Ascending aorta (tissue), 2 donors: ENCODE measurements around the gene TUFT1. TPM values are rescaled to one million over a fixed set of nuclear protein-coding genes. Genes with fewer than 3 reads are reported as not detected.

Source experiments
- DNase-seq, 2 donors: peaks; one replicate each; pipeline ENCODE4 v3.0.0-alpha.2; 2019; ENCODE audit warnings: low spot score in 2 of 2
- H3K27ac ChIP-seq, 2 donors: fragments of 200-600 bp; sonication (generic); one replicate each; pipeline ENCODE4 v1.5.1; 2016 to 2017; ENCODE audit warnings: mild to moderate bottlenecking in 1 of 2
- H3K27me3 ChIP-seq: fragments of 200-600 bp; sonication (generic); one replicate; pipeline ENCODE4 v1.5.1; 2017
- H3K36me3 ChIP-seq, 2 donors: fragments of 200-600 bp; sonication (generic); one replicate each; pipeline ENCODE4 v1.5.1; 2016
- H3K4me1 ChIP-seq, 2 donors: fragments of 200-600 bp; sonication (generic); one replicate each; pipeline ENCODE4 v1.5.1; 2016 to 2017; ENCODE audit warnings: mild to moderate bottlenecking in 1 of 2
- H3K4me3 ChIP-seq, 2 donors: fragments of 200-600 bp; sonication (generic); one replicate each; pipeline ENCODE4 v1.5.1; 2016 to 2017; ENCODE audit warnings: mild to moderate bottlenecking in 1 of 2
- H3K9me3 ChIP-seq, 2 donors: fragments of 200-600 bp; sonication (generic); one replicate each; pipeline ENCODE4 v1.5.1; 2016
- CTCF ChIP-seq, 3 experiments: fragments of 200-600 bp in 2 of 3; fragments of 450-650 bp in 1 of 3; sonication (generic) in 2 of 3; IDR thresholded peaks; one replicate each; pipeline ENCODE4 v1.5.1; 2016 to 2019; ENCODE audit warnings: antibody characterized with exemption in 3 of 3, mild to moderate bottlenecking in 1 of 3, moderate library complexity in 1 of 3
- intact Hi-C: fragments of 100-400 bp; cut with DNase I; formaldehyde crosslinking; loops from one replicate; pipeline ENCODE4 v1.15.1; 2023
- total RNA-seq: library from RNA; depleted of rRNA; stranded (reverse); fragments of >200 nt; gene quantifications from one replicate; pipeline ENCODE4 v1.1.0, GENCODE V29; 2016

Gene TUFT1
- total RNA-seq, 1 donor from 2014 or later = 2.3 TPM

- no peak for TF ChIP-seq CTCF (IDR thresholded peaks at IDR 0.05)
- Histone ChIP-seq H3K9me3 (no peaks in the 10 kb centered on the region), H3K4me1 (peaks cover 0 to 13% of the 10 kb centered on the region in 2 donors), H3K36me3 (no peaks in the 10 kb centered on the region), H3K27ac (no peak overlapping the region), H3K27me3 (no peaks in the 10 kb centered on the region), H3K4me3 (no peak overlapping the region)
- DNase-seq = no peak
- intact Hi-C loops = loop anchor here (5.0 kb wide), 1 partner anchor 71 kb away; no protein-coding TSS in a partner anchor
Observed at GRCh38 chr1:151512801-151513625, 27.1 kb upstream of the TUFT1 start.

- no peak for DNase-seq
- no peaks in the 10 kb centered on the region for H3K27me3 ChIP-seq
- no peak overlapping the region for H3K27ac ChIP-seq
- no peak for TF ChIP-seq CTCF (IDR thresholded peaks at IDR 0.05)
- H3K4me3 ChIP-seq = no peak overlapping the region
- no peaks in the 10 kb centered on the region for H3K36me3 ChIP-seq
- no peaks in the 10 kb centered on the region for H3K9me3 ChIP-seq
- intact Hi-C loops = loop anchor here (5.0 kb wide), 1 partner anchor 71 kb away; no protein-coding TSS in a partner anchor
- H3K4me1 ChIP-seq = peaks cover 0 to 13% of the 10 kb centered on the region in 2 donors
Observed at GRCh38 chr1:151513626-151514121, 26.4 kb upstream of the TUFT1 start.

- Histone ChIP-seq H3K36me3 (no peaks in the 10 kb centered on the region), H3K27me3 (no peaks in the 10 kb centered on the region), H3K9me3 (no peaks in the 10 kb centered on the region), H3K4me1 (peaks cover 0 to 13% of the 10 kb centered on the region in 2 donors), H3K4me3 (no peak overlapping the region), H3K27ac (no peak overlapping the region)
- no peak for DNase-seq
- intact Hi-C loops = loop anchor here (5.0 kb wide), 1 partner anchor 72 kb away; no protein-coding TSS in a partner anchor
- no peak for TF ChIP-seq CTCF (IDR thresholded peaks at IDR 0.05)
Observed at GRCh38 chr1:151514366-151514765, 25.7 kb upstream of the TUFT1 start.

GRCh38 chr1:151515265-151515664, 24.8 kb upstream of the TUFT1 start:
- Histone ChIP-seq H3K36me3 (no peaks in the 10 kb centered on the region), H3K9me3 (no peaks in the 10 kb centered on the region), H3K4me3 (no peak overlapping the region), H3K27me3 (no peaks in the 10 kb centered on the region), H3K27ac (no peak overlapping the region), H3K4me1 (peaks cover 0 to 13% of the 10 kb centered on the region in 2 donors)
- no peak for TF ChIP-seq CTCF (IDR thresholded peaks at IDR 0.05)
- no peak for DNase-seq
- intact Hi-C loops = no loop called here

GRCh38 chr1:151516031-151516511, 24.0 kb upstream of the TUFT1 start:
- Histone ChIP-seq H3K27me3 (no peaks in the 10 kb centered on the region), H3K36me3 (no peaks in the 10 kb centered on the region), H3K4me3 (no peak overlapping the region), H3K4me1 (peaks cover 0 to 13% of the 10 kb centered on the region in 2 donors), H3K9me3 (no peaks in the 10 kb centered on the region), H3K27ac (no peak overlapping the region)
- no peak for TF ChIP-seq CTCF (IDR thresholded peaks at IDR 0.05)
- no peak for DNase-seq
- intact Hi-C loops = no loop called here
